Motor neuron (in vitro differentiated cells): Measurements from ENCODE around the gene SMIM29. TPM values are rescaled to one million over a fixed set of nuclear protein-coding genes. Genes with fewer than 3 reads are reported as not detected.
"Not testable (repeated sequence)": the region's sequence is repeated elsewhere in the genome, so short reads cannot be mapped to it uniquely, and the experiment has no call there.

ENCODE experiments used
- ATAC-seq, 8 experiments: fragments of 200-7000 bp; cut with Tn5 transposase; replicated peaks in 6 of 8; 2 replicates each; pipeline ENCODE4 v1.8.0; 2021; ENCODE audit warnings: mild to moderate bottlenecking in 8 of 8, moderate library complexity in 8 of 8
- H3K27ac ChIP-seq, 2 donors: fragments of 250-450 bp; sonication (Bioruptor Pico); 2 replicates each; pipeline ENCODE4 v1.9.0; 2021; ENCODE audit warnings: antibody characterized with exemption in 2 of 2, mild to moderate bottlenecking in 2 of 2, moderate library complexity in 1 of 2
- H3K4me1 ChIP-seq, 2 donors: fragments of 250-450 bp; sonication (Bioruptor Pico); replicated peaks in 1 of 2; 2 replicates each; pipeline ENCODE4 v1.6.1; 2021; ENCODE audit warnings: antibody characterized with exemption in 2 of 2, mild to moderate bottlenecking in 2 of 2, moderate library complexity in 1 of 2
- H3K4me3 ChIP-seq, 5 donors: fragments of 250-450 bp; sonication (Bioruptor Pico); 2 replicates each; pipeline ENCODE4 v1.9.0; 2021; ENCODE audit warnings: antibody characterized with exemption in 5 of 5, mild to moderate bottlenecking in 5 of 5, moderate library complexity in 4 of 5
- WGBS, 10 experiments: fragments of 450-650 bp; shearing (Covaris generic); methylation state at CpG; one replicate each; pipeline ENCODE4 v1.0.0; 2022; 5-methylcytosine and 5-hydroxymethylcytosine counted together
- in situ Hi-C, 9 experiments: fragments of 400-800 bp; cut with MboI; loops; one replicate each; pipeline ENCODE4 v1.15.0; 2021; ENCODE audit warnings: low sequenced_read_pairs in 9 of 9, low pct_unique_long_range_greater_than_20kb in 2 of 9; ENCODE audit not compliant: unreplicated experiment in 9 of 9
- total RNA-seq, 8 experiments: library from RNA; unstranded; fragments of 300-600 nt; gene quantifications; 2 replicates each; pipeline versions ENCODE4 v1.2.3 to v1.2.4, GENCODE V29; 2022

Gene SMIM29
- total RNA-seq, 8 experiments from 2014 or later: 8.1 to 62.9 (median 23.8) TPM

GRCh38 chr6:34259529-34260069, 10.8 kb upstream of the SMIM29 start:
- Histone ChIP-seq H3K4me1 (no peaks in the 10 kb centered on the region), H3K27ac (no peak overlapping the region), H3K4me3 (no peak overlapping the region)
- WGBS, 10 experiments: 74 to 100% (median 93%) methylated on average over 1 to 5 of the region's 6 CpGs; no CpG with 5 or more reads in 1 of the 10 experiments
- in situ Hi-C loops: loop anchor here in 1 of 9 experiments (25.0 kb wide), 1 partner anchor 153 kb away; no protein-coding TSS in a partner anchor
- no peak for ATAC-seq

GRCh38 chr6:34252395-34252794, 3.6 kb upstream of the SMIM29 start:
- in situ Hi-C loops: loop anchor here in 1 of 9 experiments (25.0 kb wide), 1 partner anchor 160 kb away; no protein-coding TSS in a partner anchor

GRCh38 chr6:34249469-34250261, 859 bp upstream of the SMIM29 start:
- 41 to 100% (median 68%) methylated on average over 1 to 15 of the region's 18 CpGs; no CpG with 5 or more reads in 2 of the 10 experiments for WGBS, 10 experiments

More at GRCh38 chr6:34252395-34252794, 3.6 kb upstream of the SMIM29 start:
- not testable (repeated sequence) for ATAC-seq, H3K4me1 ChIP-seq, H3K27ac ChIP-seq, H3K4me3 ChIP-seq
- WGBS, 10 experiments: 92 to 100% (median 94%) methylated on average over 2 of the region's 2 CpGs

GRCh38 chr6:34248198-34248726, 544 bp downstream of the SMIM29 start:
- H3K4me1 ChIP-seq: peaks cover 19 to 20% of the 10 kb centered on the region in 2 donors

More at GRCh38 chr6:34249469-34250261, 859 bp upstream of the SMIM29 start:
- H3K27ac ChIP-seq: peak overlapping the region; percentile 20 to 73
- in situ Hi-C loops: loop anchor here in 2 of 9 experiments (25.0 kb wide), 1 partner anchor 163 kb away; no protein-coding TSS in a partner anchor
- H3K4me3 ChIP-seq: peak overlapping the region; percentile 61 to 81 (median 74)
- peak; percentile 23 to 53 (median 45) for ATAC-seq
- H3K4me1 ChIP-seq: peaks cover 10 to 14% of the 10 kb centered on the region in 2 donors

GRCh38 chr6:34247481-34248197, 1.2 kb downstream of the SMIM29 start:
- H3K4me1 ChIP-seq: peaks cover 19 to 20% of the 10 kb centered on the region in 2 donors
- H3K4me3 ChIP-seq: peak overlapping the region; percentile 61 to 81 (median 74)
- peak overlapping the region; percentile 67 to 76 for H3K27ac ChIP-seq
- in situ Hi-C loops: loop anchor here in 1 of 9 experiments (25.0 kb wide), 1 partner anchor 165 kb away; no protein-coding TSS in a partner anchor
- WGBS, 10 experiments: 80 to 100% (median 83%) methylated on average over 1 of the region's 6 CpGs; no CpG with 5 or more reads in 7 of the 10 experiments
- no peak for ATAC-seq

More at GRCh38 chr6:34248198-34248726, 544 bp downstream of the SMIM29 start:
- ATAC-seq: peak; percentile 1 to 43 (median 32)
- in situ Hi-C loops: loop anchor here in 1 of 9 experiments (25.0 kb wide), 1 partner anchor 164 kb away; no protein-coding TSS in a partner anchor
- H3K4me3 ChIP-seq: peak overlapping the region; percentile 61 to 81 (median 74)
- WGBS, 10 experiments: 13 to 100% methylated on average over 1 to 8 of the region's 17 CpGs; no CpG with 5 or more reads in 8 of the 10 experiments
- H3K27ac ChIP-seq: peak overlapping the region; percentile 67 to 76

- WGBS, 10 experiments: 20 to 92% (median 55%) methylated on average over 1 to 2 of the region's 8 CpGs; no CpG with 5 or more reads in 6 of the 10 experiments
- Histone ChIP-seq H3K4me1 (peaks cover 19 to 20% of the 10 kb centered on the region in 2 donors), H3K27ac (no peak overlapping the region), H3K4me3 (no peak overlapping the region)
- in situ Hi-C loops: loop anchor here in 1 of 9 experiments (25.0 kb wide), 1 partner anchor 166 kb away; no protein-coding TSS in a partner anchor
- peak in 1 of 8 experiments; percentile 35 for ATAC-seq
Measured at GRCh38 chr6:34246563-34247391, 2.0 kb downstream of the SMIM29 start.

GRCh38 chr6:34246249-34246562, 2.6 kb downstream of the SMIM29 start:
- in situ Hi-C loops: loop anchor here in 1 of 9 experiments (25.0 kb wide), 1 partner anchor 166 kb away; no protein-coding TSS in a partner anchor
- H3K27ac ChIP-seq: no peak overlapping the region
- ATAC-seq: no peak

GRCh38 chr6:34245761-34246140, 3.1 kb downstream of the SMIM29 start:
- not testable (repeated sequence) for ATAC-seq, H3K4me3 ChIP-seq, H3K27ac ChIP-seq
- in situ Hi-C loops: loop anchor here in 1 of 9 experiments (25.0 kb wide), 1 partner anchor 167 kb away; no protein-coding TSS in a partner anchor
- H3K4me1 ChIP-seq: peaks cover 19 to 20% of the 10 kb centered on the region in 2 donors
- WGBS, 10 experiments: 75 to 83% methylated on average over 1 to 2 of the region's 7 CpGs; no CpG with 5 or more reads in 8 of the 10 experiments

More at GRCh38 chr6:34246249-34246562, 2.6 kb downstream of the SMIM29 start:
- Histone ChIP-seq H3K4me1 (peaks cover 19 to 20% of the 10 kb centered on the region in 2 donors), H3K4me3 (no peak overlapping the region)
- 13 to 88% (median 73%) methylated on average over 1 of the region's 2 CpGs; no CpG with 5 or more reads in 6 of the 10 experiments for WGBS, 10 experiments

GRCh38 chr6:34245032-34245760, 3.6 kb downstream of the SMIM29 start:
- in situ Hi-C loops: loop anchor here in 1 of 9 experiments (25.0 kb wide), 1 partner anchor 167 kb away; no protein-coding TSS in a partner anchor
- H3K4me1 ChIP-seq: peaks cover 19 to 20% of the 10 kb centered on the region in 2 donors
- not testable (repeated sequence) for H3K27ac ChIP-seq, H3K4me3 ChIP-seq, ATAC-seq
- WGBS, 10 experiments: no CpG with 5 or more reads among the region's 13 CpGs

- H3K27ac ChIP-seq: peak overlapping the region in 1 of 2 donors; percentile 8
- H3K4me1 ChIP-seq: peaks cover 22 to 28% of the 10 kb centered on the region in 2 donors
- H3K4me3 ChIP-seq: no peak overlapping the region
- WGBS, 10 experiments: 100% methylated on average over 1 of the region's 19 CpGs; no CpG with 5 or more reads in 9 of the 10 experiments
- in situ Hi-C loops: loop anchor here in 1 of 9 experiments (25.0 kb wide), 1 partner anchor 168 kb away; no protein-coding TSS in a partner anchor
- ATAC-seq: peak; percentile 19 to 59 (median 50)
Measured at GRCh38 chr6:34243901-34244884, 4.6 kb downstream of the SMIM29 start.
